GM21717 (cell line): Measurements from ENCODE around the gene AMIGO2.

Source experiments
- ATAC-seq: cut with Tn5 transposase; IDR thresholded peaks from one replicate; pipeline ENCODE4 v1.9.1; 2021; ENCODE audit warnings: mild to moderate bottlenecking, moderate library complexity; ENCODE audit not compliant: unreplicated experiment

AMIGO2 gene

GRCh38 chr12:47038270-47038748 lies 41.5 kb downstream of the AMIGO2 start:
- ATAC-seq, result no peak

- no peak for ATAC-seq
Measured at GRCh38 chr12:47035484-47035883, 44.3 kb downstream of the AMIGO2 start.

- ATAC-seq, result no peak
Measured at GRCh38 chr12:47034661-47035060, 45.1 kb downstream of the AMIGO2 start.

GRCh38 chr12:47033789-47034555 lies 45.8 kb downstream of the AMIGO2 start:
- ATAC-seq, result no peak

- ATAC-seq, result no peak
Measured at GRCh38 chr12:47033081-47033480, 46.7 kb downstream of the AMIGO2 start.

- ATAC-seq, result no peak
Measured at GRCh38 chr12:47032644-47033043, 47.1 kb downstream of the AMIGO2 start.

- no peak for ATAC-seq
Measured at GRCh38 chr12:47029903-47030302, 49.9 kb downstream of the AMIGO2 start.

GRCh38 chr12:47028981-47029708 lies 50.6 kb downstream of the AMIGO2 start:
- no peak for ATAC-seq

- ATAC-seq, result no peak
Measured at GRCh38 chr12:47028186-47028585, 51.6 kb downstream of the AMIGO2 start.
